Measurements from ENCODE around the gene SBF2.
"Not testable (repeated sequence)": the region's sequence is repeated elsewhere in the genome, so short reads cannot be mapped to it uniquely, and the experiment has no call there.

Gene SBF2

GRCh38 chr11:10005955-10006525 lies 288.0 kb downstream of the SBF2 start:
- Histone ChIP-seq H3K27ac (ENCODE audit: low read depth, low read length) (no peak overlapping the region), H3K36me3 (ENCODE audit: insufficient read depth, low read length) (no peaks in the 10 kb centered on the region), H3K9me3 (ENCODE audit: low read length) (no peaks in the 10 kb centered on the region), H3K4me3 (ENCODE audit: low read depth in 1 of 2, low read length in 2 of 2) (no peak overlapping the region), H3K27me3 (ENCODE audit: control insufficient read depth in 1 of 2, insufficient read depth in 2 of 2, low read length in 2 of 2) (no peaks in the 10 kb centered on the region), H3K4me1 (ENCODE audit: insufficient read depth, low read length) (no peaks in the 10 kb centered on the region), H3K9ac (ENCODE audit: low read length) (no peak overlapping the region)

GRCh38 chr11:10004526-10005113 lies 289.4 kb downstream of the SBF2 start:
- H3K9ac ChIP-seq (ENCODE audit: low read length) = no peak overlapping the region
- no peak overlapping the region for H3K4me3 ChIP-seq (ENCODE audit: low read depth in 1 of 2, low read length in 2 of 2)
- no peaks in the 10 kb centered on the region for H3K9me3 ChIP-seq (ENCODE audit: low read length)
- H3K27ac ChIP-seq (ENCODE audit: low read depth, low read length) = no peak overlapping the region
- H3K27me3 ChIP-seq (ENCODE audit: control insufficient read depth in 1 of 2, insufficient read depth in 2 of 2, low read length in 2 of 2) = no peaks in the 10 kb centered on the region
- H3K36me3 ChIP-seq (ENCODE audit: insufficient read depth, low read length) = no peaks in the 10 kb centered on the region
- no peaks in the 10 kb centered on the region for H3K4me1 ChIP-seq (ENCODE audit: insufficient read depth, low read length)

- H3K9ac ChIP-seq (ENCODE audit: low read length) = no peak overlapping the region
- no peaks in the 10 kb centered on the region for H3K9me3 ChIP-seq (ENCODE audit: low read length)
- no peak overlapping the region for H3K4me3 ChIP-seq (ENCODE audit: low read depth in 1 of 2, low read length in 2 of 2)
- H3K27me3 ChIP-seq (ENCODE audit: control insufficient read depth in 1 of 2, insufficient read depth in 2 of 2, low read length in 2 of 2) = no peaks in the 10 kb centered on the region
- no peak overlapping the region for H3K27ac ChIP-seq (ENCODE audit: low read depth, low read length)
- H3K4me1 ChIP-seq (ENCODE audit: insufficient read depth, low read length) = no peaks in the 10 kb centered on the region
- no peaks in the 10 kb centered on the region for H3K36me3 ChIP-seq (ENCODE audit: insufficient read depth, low read length)
Observed at GRCh38 chr11:10002221-10002620, 291.8 kb downstream of the SBF2 start.

- H3K9ac ChIP-seq (ENCODE audit: low read length) = no peak overlapping the region
- no peaks in the 10 kb centered on the region for H3K9me3 ChIP-seq (ENCODE audit: low read length)
- no peaks in the 10 kb centered on the region for H3K27me3 ChIP-seq (ENCODE audit: control insufficient read depth in 1 of 2, insufficient read depth in 2 of 2, low read length in 2 of 2)
- peaks cover 3% of the 10 kb centered on the region for H3K36me3 ChIP-seq (ENCODE audit: insufficient read depth, low read length)
- H3K27ac ChIP-seq (ENCODE audit: low read depth, low read length) = no peak overlapping the region
- no peak overlapping the region for H3K4me3 ChIP-seq (ENCODE audit: low read depth in 1 of 2, low read length in 2 of 2)
- no peaks in the 10 kb centered on the region for H3K4me1 ChIP-seq (ENCODE audit: insufficient read depth, low read length)
Observed at GRCh38 chr11:9992306-9992705, 301.7 kb downstream of the SBF2 start.

GRCh38 chr11:9990221-9990973 lies 303.6 kb downstream of the SBF2 start:
- Histone ChIP-seq H3K4me1 (ENCODE audit: insufficient read depth, low read length) (no peaks in the 10 kb centered on the region), H3K27me3 (ENCODE audit: control insufficient read depth in 1 of 2, insufficient read depth in 2 of 2, low read length in 2 of 2) (no peaks in the 10 kb centered on the region), H3K36me3 (ENCODE audit: insufficient read depth, low read length) (no peaks in the 10 kb centered on the region), H3K4me3 (ENCODE audit: low read depth in 1 of 2, low read length in 2 of 2) (no peak overlapping the region), H3K27ac (ENCODE audit: low read depth, low read length) (no peak overlapping the region), H3K9ac (ENCODE audit: low read length) (no peak overlapping the region), H3K9me3 (ENCODE audit: low read length) (no peaks in the 10 kb centered on the region)

GRCh38 chr11:9987303-9987702 lies 306.7 kb downstream of the SBF2 start:
- H3K36me3 ChIP-seq (ENCODE audit: insufficient read depth, low read length) = not testable (repeated sequence)

GRCh38 chr11:9982796-9983579 lies 311.0 kb downstream of the SBF2 start:
- Histone ChIP-seq H3K27me3 (ENCODE audit: control insufficient read depth in 1 of 2, insufficient read depth in 2 of 2, low read length in 2 of 2) (no peaks in the 10 kb centered on the region), H3K9ac (ENCODE audit: low read length) (no peak overlapping the region), H3K27ac (ENCODE audit: low read depth, low read length) (no peak overlapping the region), H3K9me3 (ENCODE audit: low read length) (no peaks in the 10 kb centered on the region), H3K4me3 (ENCODE audit: low read depth in 1 of 2, low read length in 2 of 2) (no peak overlapping the region), H3K36me3 (ENCODE audit: insufficient read depth, low read length) (no peaks in the 10 kb centered on the region), H3K4me1 (ENCODE audit: insufficient read depth, low read length) (no peaks in the 10 kb centered on the region)

More at GRCh38 chr11:9987303-9987702, 306.7 kb downstream of the SBF2 start:
- not testable (repeated sequence) for H3K9ac ChIP-seq (ENCODE audit: low read length); H3K27me3 ChIP-seq (ENCODE audit: control insufficient read depth in 1 of 2, insufficient read depth in 2 of 2, low read length in 2 of 2); H3K9me3 ChIP-seq (ENCODE audit: low read length); H3K4me1 ChIP-seq (ENCODE audit: insufficient read depth, low read length); H3K4me3 ChIP-seq (ENCODE audit: low read depth in 1 of 2, low read length in 2 of 2); H3K27ac ChIP-seq (ENCODE audit: low read depth, low read length)

GRCh38 chr11:9982127-9982795 lies 311.8 kb downstream of the SBF2 start:
- H3K9me3 ChIP-seq (ENCODE audit: low read length) = no peaks in the 10 kb centered on the region
- H3K36me3 ChIP-seq (ENCODE audit: insufficient read depth, low read length) = no peaks in the 10 kb centered on the region
- no peak overlapping the region for H3K4me3 ChIP-seq (ENCODE audit: low read depth in 1 of 2, low read length in 2 of 2)
- no peak overlapping the region for H3K9ac ChIP-seq (ENCODE audit: low read length)
- no peaks in the 10 kb centered on the region for H3K4me1 ChIP-seq (ENCODE audit: insufficient read depth, low read length)
- H3K27me3 ChIP-seq (ENCODE audit: control insufficient read depth in 1 of 2, insufficient read depth in 2 of 2, low read length in 2 of 2) = no peaks in the 10 kb centered on the region
- H3K27ac ChIP-seq (ENCODE audit: low read depth, low read length) = no peak overlapping the region

- Histone ChIP-seq H3K4me1 (ENCODE audit: insufficient read depth, low read length) (no peaks in the 10 kb centered on the region), H3K36me3 (ENCODE audit: insufficient read depth, low read length) (no peaks in the 10 kb centered on the region), H3K9ac (ENCODE audit: low read length) (no peak overlapping the region), H3K27me3 (ENCODE audit: control insufficient read depth in 1 of 2, insufficient read depth in 2 of 2, low read length in 2 of 2) (no peaks in the 10 kb centered on the region), H3K9me3 (ENCODE audit: low read length) (no peaks in the 10 kb centered on the region), H3K4me3 (ENCODE audit: low read depth in 1 of 2, low read length in 2 of 2) (no peak overlapping the region), H3K27ac (ENCODE audit: low read depth, low read length) (no peak overlapping the region)
Observed at GRCh38 chr11:9980931-9981330, 313.1 kb downstream of the SBF2 start.

- Histone ChIP-seq H3K4me1 (ENCODE audit: insufficient read depth, low read length) (no peaks in the 10 kb centered on the region), H3K9ac (ENCODE audit: low read length) (no peak overlapping the region), H3K9me3 (ENCODE audit: low read length) (no peaks in the 10 kb centered on the region), H3K4me3 (ENCODE audit: low read depth in 1 of 2, low read length in 2 of 2) (no peak overlapping the region), H3K36me3 (ENCODE audit: insufficient read depth, low read length) (no peaks in the 10 kb centered on the region), H3K27ac (ENCODE audit: low read depth, low read length) (no peak overlapping the region), H3K27me3 (ENCODE audit: control insufficient read depth in 1 of 2, insufficient read depth in 2 of 2, low read length in 2 of 2) (no peaks in the 10 kb centered on the region)
Observed at GRCh38 chr11:9977554-9977953, 316.5 kb downstream of the SBF2 start.

- no peaks in the 10 kb centered on the region for H3K9me3 ChIP-seq (ENCODE audit: low read length)
- no peaks in the 10 kb centered on the region for H3K27me3 ChIP-seq (ENCODE audit: control insufficient read depth in 1 of 2, insufficient read depth in 2 of 2, low read length in 2 of 2)
- H3K4me3 ChIP-seq (ENCODE audit: low read depth in 1 of 2, low read length in 2 of 2) = no peak overlapping the region
- no peaks in the 10 kb centered on the region for H3K4me1 ChIP-seq (ENCODE audit: insufficient read depth, low read length)
- no peaks in the 10 kb centered on the region for H3K36me3 ChIP-seq (ENCODE audit: insufficient read depth, low read length)
- no peak overlapping the region for H3K27ac ChIP-seq (ENCODE audit: low read depth, low read length)
- H3K9ac ChIP-seq (ENCODE audit: low read length) = no peak overlapping the region
Observed at GRCh38 chr11:9974375-9974774, 319.6 kb downstream of the SBF2 start.

Measured in muscle layer of colon (tissue), 2 donors.